TTC549 (cell line): Measurements from ENCODE around the gene MYO18A.
"Not testable (repeated sequence)": the region's sequence is repeated elsewhere in the genome, so short reads cannot be mapped to it uniquely, and the experiment has no call there.

Experiments used
- FAIRE-seq: peaks from 2 replicates; lab custom pipeline; 2012; peaks lifted over from hg19 to GRCh38; lab: Jason Lieb, UNC

MYO18A gene

DNA sequence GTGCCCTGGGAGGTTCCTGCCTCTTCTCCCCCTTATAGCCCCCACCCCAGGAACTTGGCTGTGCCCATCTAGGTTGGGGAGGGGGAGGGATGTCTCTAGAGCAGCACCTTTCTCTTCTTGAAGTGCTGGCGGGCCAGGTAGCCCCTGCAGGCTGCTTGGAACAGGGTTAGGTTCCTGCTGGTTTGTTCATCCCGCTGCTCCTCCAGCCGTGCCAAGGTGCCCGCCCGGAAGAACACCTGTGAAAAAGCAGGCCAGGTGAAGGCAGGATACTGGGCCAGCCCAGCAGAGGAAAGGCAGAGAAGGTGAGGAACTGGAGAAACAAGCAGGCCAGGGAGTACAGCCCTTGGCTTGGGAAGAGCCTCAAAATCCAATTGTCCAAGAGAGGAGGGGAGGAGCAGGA is 80.7 kb downstream of the MYO18A start:
- FAIRE-seq, result no peak

DNA sequence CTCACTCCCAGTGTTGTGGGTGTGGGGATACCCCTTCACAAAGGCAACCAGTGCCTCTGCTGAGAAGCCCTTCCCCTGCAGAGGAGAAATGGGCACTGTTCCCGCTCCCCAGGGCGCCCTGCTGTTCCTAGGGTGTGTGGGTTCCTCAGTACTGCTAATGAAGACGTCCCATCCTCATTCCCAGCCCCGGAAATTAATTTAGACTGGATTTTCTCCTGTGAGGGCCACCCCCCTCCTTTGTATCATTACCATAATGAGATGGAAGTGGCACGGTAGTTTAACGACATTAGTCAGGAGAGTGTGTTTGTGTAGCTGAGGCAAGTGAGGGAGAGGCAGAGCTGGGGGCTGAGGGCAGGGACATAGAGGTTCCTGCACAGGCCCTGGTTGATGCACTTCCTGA is 84.1 kb downstream of the MYO18A start:
- no peak for FAIRE-seq

DNA sequence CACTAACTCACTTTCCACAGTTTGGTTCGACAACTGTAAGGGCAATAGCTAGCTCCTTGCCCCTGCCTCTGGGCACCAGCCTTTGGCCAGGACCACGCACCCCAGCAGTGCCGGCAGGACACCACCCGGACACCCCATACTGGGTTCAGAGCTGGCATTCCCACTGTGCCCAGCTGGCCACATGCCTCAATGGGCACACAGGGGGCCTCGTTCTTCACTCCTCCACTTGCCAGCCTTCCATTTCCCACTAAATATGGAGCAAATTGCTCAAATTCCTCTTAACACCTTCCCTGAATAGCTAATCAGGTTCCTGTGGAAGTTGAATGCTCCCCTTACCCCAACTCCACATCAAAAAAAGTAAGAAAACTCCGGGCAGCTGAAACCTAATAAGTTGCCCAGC is 84.8 kb downstream of the MYO18A start:
- FAIRE-seq, result no peak

DNA sequence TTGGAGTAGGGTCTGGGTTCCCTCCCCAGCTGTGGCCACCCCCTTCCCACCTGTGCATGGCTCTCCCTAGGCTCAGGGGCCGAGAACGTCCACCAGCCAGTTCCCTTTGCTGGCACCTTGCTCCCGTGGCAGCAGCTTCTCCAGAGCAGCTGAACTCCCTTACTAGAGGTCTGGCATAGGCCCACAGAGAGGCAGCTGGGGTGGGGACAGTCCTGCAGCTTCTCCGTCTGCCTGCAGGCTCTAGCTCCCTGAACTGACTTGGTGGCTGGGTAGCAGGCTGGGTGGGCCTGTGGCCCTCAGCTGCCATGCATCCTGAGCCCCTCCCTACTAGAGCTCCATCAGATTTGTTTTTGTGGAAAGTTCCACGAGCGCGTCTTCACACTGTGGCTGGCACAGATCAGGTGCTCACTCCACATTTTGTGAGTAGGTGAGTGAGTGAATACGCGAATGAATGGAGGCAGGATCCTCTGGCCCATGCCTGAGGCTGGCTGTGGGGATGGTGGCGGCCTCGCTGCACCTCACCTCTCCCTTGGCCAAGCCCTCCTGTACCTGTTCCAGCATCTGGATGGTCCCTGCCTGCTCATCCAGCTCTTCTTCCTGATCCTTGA is 86.0 kb downstream of the MYO18A start:
- FAIRE-seq, result no peak

DNA sequence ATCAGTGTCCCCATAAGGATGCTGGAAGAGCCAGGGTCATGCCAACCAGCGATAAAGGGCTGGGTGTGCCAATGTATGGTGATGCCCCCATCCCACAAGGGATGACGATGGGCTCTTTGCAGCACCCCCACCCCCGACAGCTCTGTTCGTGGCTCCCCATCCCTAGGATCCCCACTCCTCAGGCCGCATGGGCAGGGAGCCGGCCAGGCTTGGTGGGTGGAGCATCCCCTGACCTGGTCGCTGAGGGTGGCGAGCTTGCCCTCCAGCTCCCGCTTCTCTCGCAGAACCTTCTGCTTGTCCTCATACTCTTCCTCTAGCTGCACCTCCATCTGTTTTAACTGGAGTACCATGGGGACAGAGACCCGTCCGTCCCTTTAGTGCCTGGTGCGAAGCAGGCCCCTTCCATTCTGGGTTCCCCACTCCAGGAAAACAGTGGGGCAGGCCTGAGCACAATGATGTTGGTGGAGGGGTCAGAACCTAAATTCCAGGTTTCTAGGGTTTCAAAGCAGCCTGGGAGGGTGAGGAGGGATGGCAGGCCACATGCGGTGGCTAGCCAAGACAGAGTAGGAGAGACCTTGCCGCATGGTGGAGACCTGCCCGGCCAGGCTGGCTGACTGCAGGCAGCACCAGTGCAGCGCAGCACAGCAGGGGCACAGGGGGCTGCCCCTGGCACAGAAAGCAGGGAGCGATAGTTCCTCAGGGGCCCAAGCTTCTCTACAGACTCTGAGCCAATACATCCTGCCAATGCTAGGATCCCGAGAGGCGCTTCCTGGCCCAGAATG is 86.9 kb downstream of the MYO18A start:
- FAIRE-seq, result no peak

DNA sequence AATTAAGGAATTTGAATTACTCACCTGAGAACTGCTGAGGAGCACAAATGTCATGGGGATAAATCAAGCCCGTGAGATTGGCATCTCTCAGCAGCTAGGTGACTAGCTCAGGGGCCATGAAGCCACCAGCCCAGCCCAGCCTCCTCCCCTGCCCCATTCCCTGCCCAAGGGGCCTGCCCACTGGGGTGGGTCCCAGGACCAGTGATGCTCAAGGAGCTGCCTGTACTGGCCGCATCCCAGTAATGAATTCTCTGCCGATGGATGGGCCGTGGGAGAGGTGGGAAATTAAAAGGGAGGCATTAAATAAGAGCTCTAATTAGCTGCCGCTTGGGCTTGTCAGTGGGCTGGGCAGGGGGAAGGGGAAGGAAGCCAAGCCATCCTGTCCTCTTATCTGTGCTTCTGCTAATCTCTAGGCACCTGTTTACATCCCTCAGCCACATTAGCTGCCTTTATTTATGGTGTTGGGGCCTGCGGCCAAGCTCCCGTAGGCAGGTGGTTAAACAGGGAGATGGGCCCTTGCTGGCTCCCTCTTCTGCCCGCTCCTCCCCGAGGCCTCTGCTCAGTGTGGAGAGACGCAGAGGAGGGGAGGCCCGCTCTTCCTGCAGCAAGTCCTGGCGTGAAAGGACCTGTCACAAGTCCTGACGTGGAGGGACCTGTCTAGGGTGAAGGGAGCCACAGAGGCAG is 88.5 kb downstream of the MYO18A start:
- no peak for FAIRE-seq

DNA sequence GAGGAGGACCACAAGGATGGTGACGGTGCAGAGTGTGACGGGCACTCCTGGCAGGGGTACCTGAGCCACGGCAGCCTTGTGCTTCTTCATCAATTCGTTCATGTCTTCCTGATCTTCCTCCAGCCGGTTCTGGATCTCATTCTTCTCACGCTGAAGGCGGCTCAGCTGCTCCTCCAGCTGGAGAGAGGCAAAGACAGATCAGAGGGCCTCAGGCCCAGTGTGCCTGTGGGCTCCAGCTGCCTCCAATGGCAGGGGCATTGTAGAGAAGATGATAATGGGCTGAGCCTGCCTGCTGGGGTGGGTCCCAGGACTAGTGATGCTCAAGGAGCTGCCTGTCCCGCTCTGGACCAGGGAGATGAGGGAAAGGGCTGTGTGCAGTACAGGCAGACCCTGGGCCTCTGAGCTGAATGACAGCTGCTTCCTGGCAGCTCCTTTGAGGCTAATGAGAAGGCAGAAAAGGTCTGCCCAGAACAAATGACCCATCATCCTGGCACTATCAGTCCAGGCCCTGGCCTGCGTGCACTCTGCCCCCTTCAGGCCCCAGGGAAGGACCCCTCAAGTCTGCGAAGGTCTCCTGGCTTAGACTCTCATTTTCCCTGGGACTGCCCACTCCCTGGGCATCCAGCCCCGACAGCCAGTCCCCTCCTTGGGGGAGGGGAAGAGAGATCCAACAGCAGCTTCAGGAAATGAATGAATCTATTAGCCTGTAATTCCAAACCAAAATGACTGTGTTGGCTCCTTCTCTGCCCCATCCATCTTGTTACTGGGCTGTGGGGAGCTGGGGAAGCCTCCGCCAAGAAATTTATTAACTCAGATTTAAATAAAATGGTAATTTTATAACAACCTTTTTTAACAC is 89.2 kb downstream of the MYO18A start:
- FAIRE-seq, result no peak

DNA sequence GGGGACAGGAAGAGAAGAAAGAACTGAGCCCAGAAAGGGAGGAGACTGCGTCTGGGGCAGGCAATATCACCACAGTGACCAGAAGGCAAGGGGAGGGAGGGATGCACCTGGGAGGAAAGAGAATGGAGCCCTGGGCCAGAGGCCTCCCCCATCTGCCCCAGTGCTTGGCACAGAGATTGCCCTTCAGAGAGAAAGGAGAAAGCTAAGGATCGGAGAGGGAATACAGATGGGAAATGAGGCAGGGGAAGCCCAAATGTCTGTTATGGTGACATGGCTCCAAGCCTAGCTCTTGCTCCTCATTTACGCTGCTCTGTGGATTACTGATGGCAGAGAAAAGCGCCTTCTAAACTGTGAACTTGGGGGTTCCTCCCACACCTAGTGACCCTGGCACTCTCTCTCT is 90.1 kb downstream of the MYO18A start:
- no peak for FAIRE-seq

DNA sequence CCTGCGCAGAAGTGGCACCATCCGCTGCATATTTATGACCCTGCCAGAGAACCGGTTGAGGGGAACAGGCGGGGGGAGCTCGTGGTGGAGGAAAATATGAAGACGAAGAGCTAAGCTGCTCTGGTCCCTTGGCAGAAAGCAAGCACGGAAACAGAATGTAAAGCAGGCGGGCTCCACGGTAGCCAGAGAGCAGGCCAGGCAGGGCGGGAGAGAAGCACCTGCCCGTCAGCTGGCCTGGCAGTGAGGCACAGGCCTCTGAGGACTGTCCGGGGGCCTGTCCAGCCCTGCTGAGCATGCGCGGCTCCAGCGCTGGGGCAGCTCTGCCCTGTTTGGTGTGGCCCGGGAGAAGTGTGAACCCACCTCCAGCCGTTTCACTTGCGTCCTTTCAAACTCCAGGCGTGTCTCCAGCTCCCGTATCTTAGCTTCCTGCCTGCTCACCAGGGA is 90.6 kb downstream of the MYO18A start:
- FAIRE-seq, result no peak

DNA sequence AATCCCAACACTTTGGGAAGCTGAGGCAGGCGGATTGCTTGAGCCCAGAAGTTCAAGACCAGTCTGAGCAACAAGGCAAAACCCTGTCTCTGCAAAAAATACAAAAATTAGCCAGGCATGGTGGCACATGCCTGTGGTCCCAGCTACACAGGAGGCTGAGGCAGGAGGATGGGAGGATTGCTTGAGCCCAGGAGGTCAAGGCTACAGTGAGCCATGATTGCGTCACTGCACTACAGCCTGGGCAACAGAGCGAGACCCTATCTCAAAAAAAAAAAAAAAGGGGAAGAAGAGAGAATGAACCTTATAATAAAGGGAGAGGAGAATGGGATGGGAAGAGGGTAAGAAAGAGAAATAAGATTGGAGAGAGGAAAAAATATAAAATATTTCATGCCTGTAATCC is 91.4 kb downstream of the MYO18A start:
- not testable (repeated sequence) for FAIRE-seq

DNA sequence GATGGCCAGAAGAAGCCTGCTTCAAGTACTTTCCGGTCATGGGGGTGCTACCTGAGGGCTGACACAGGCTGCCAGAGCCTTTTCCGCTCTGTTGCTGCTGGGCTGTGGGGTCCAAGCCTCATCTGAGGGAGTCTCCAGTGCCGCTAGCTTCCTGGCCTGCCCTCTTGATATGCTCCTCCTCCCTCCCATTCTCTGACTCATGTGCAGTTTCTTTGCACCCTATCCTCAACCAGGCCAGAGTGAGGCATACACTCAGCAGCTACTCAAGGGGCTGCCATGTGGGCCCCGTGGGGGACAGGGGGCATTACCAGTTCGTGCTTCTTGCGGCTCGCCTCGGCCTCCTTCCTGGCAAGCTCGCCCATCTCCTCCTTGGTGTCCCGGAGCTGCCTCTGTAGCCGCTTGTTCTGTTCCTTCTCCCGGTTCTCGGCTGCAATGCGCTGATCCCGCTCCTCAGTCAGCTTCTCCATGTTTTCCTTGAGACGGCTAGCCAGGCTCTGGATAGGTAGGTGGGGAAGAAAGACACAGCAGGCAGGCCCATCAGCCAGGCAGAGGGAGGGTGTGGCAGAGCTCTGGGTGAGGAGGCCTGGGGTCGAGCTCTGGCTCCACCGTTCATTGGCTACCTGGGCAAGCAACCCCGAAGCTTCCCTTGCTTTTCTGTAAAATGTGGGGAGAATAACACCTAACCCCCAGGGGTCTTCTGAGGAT is 93.4 kb downstream of the MYO18A start:
- no peak for FAIRE-seq

DNA sequence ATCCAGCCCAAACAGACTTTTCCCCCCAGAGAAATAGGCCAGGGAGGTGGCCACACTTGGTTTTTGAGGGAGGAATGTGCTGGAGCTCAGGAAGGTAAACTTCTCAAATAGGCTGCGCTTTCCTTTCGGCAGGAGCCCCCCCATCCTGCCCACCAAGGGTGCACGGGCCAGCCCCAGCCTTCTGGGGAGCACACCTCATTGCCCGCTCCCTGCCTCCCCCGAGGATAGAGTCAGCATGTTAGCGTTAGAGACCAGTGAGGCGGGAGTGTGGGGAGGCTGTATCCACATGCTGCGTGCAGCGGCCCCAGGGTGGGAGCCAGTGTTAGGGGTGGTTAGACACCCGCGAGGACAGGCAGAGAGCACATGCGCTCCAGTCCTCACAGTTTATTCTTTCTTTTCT is 95.0 kb downstream of the MYO18A start:
- FAIRE-seq, result no peak

DNA sequence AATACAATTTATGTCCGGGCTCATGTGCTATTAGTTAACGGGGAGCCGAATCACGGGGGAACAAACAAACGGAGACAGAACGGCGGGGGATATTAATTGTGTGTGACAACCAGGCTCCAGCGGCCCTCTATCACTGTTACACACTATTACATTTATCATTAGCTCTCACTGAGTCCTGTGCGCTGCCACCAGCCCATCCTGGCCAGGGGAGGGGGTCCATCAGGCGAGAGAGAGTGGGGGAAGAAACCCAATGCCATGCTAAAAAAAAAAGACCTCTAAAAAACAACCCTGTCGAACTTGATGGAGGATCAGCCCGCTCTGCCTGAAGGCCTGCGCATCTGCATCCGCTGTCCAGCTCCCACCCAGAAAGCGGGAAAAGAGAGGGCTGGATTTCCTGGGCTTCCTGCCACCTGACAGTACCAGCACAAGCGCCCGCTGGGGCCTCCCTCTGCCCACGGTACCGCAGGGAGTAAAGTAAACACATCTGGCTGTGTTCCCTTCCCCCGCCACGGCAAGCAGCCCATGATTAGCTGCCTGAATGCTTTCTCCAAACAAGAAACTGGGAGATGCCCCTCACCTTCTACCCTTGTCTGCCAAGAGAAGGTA is 95.6 kb downstream of the MYO18A start:
- FAIRE-seq, result no peak

DNA sequence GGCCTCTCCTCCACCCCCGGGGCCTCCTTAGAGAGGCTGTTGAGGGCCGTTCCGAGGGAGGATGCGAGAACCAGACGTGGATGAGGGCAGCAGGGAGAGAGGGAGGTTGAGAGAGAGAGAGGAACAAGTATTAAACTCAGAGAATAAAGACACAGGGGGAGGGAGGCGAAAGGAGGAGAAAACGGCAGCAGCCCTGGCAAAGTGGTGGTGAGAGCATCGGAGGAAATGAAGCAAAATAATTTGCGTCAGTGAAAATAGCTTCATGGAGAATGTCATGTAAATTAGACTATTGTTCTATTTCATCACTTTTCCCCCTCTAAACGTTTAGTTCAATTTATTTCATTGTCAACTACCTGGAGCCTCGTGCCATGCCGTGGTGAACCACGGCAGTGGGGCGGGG is 99.2 kb downstream of the MYO18A start:
- no peak for FAIRE-seq

DNA sequence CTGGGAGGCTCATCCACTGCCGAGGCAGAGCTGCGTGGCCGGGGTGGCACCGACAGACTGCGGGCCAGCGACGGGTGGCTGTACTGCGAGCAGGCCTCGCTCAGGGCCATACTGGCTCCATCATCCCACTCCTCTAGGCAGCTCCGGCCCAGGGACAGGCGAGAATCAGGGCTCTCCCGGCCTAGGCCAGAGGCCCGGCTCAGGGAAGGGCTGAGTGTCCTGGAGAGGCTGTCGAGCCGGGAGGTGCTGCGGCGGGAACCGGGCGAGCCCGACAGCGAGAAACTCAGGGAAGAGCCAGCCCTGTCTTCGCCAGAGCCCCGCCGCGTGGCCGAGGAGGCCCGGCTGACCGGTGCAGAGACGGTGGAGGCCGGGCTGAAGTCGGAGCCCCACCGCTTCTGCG is 99.9 kb downstream of the MYO18A start:
- no peak for FAIRE-seq

DNA sequence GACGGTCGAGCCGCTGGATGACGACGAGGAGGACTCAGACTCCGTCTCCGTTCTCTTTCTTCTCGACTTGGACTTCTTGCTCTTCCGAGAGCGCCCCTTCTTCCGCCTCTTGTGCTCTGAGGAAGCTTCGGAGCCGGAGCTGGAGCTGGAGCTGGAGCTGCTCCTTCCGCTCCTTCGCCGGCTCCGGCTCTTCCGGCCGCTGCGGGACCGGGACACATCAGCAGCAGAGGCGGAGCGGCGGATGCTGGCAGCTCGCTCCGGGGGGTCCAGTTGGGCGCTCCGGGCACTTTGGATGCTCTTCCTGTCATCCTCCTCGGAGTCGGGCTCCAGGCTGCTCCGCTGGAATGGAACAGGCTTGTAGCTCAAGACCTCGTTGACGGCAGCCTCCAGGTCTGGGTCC is 100.3 kb downstream of the MYO18A start:
- FAIRE-seq, result no peak

DNA sequence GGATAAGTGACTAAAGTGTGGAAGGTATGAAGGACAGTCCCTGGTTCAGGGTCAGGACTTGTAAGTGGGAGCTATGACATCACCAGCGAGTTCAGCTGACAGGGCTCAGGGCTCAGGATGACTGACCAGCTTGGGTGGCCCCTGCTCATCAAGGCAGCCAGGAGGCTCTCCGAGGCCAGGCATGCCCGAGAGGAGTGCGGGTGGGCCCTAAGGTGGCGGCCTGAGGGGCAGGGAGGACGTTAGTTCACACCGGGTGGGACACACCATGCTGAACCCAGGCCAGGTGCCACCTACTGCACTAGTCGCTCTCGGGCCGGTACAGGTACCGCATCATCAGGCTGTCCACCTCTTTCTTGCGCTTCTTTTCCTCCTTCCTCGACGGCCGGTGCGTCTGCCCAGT is 100.8 kb downstream of the MYO18A start:
- FAIRE-seq, result no peak

DNA sequence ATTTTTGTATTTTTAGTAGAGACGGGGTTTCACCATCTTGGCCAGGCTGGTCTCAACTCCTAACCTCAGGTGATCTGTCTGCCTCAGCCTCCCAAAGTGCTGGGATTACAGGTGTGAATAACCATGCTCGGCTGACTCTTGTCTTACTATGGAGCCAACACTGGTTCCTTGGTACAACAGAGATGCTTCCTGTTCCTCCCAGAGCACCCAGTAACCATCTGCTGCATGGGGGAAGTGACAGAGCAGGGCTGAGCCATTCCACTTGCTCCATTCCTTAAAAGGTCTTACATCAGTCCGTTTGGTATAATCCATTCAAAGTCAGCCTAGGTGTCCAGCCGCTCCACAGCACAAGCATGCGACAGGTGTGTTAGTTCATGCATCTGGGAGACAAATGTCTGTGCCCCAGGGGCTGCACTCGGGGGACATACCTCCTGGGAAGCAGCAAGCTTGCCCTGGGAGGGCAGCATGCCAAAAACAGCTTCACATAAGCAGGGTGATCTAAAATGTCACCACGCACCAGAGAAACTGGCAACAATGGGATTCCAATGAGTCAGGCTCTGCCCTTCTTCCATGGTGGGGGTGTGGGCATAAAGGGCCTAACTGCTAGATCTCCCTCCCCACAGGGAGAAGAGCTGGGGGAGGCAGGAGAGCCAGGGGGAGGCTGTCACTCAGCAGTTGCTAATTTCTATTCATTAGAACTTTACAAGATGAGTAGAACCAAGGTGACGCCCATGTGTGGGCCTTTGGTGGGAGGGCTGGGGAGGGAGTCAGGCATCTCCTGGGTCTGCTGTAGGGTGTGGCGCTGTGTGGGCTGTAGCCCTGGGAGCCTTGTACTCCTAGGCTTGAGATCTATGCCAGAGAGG is 101.8 kb downstream of the MYO18A start:
- no peak for FAIRE-seq

DNA sequence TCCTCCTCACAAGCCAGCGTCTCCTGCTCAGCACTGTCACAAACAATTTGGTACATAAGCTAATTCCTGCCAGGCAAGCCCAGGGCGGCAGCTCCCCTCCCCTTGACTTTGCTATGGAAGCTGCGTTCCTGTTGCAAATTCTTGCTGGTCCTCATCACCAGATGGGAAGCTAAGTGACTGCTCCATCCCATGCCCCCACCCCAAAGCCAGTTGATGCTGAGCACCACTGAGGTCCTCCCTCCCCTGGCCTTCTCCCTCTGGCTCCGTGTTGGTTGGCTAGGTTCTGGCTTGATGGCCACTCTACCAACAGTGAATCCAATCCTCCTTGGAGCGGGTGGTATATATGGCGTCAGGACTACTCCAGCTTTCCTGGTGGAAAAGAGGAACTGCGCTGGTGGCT is 102.9 kb downstream of the MYO18A start:
- FAIRE-seq, result no peak

DNA sequence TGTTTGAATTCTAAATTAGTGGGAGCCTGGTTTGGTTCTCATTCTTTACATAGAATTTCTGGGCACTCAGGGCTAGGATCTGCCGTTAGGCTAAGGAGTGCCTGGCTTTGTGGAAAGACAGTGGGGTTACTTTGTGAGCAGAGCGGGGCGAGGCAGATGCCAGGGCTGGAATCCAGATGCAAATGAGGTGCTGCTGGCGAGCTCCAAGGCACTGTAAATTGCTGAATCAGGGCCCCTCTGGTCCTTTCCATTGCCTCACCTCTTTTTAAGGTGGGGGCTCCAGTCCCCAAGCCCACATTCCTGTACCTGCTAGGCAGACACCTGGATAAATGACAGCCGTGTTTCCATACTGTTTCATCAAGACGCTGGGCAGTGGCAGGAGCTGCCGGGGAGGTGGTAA is 103.5 kb downstream of the MYO18A start:
- FAIRE-seq, result no peak

DNA sequence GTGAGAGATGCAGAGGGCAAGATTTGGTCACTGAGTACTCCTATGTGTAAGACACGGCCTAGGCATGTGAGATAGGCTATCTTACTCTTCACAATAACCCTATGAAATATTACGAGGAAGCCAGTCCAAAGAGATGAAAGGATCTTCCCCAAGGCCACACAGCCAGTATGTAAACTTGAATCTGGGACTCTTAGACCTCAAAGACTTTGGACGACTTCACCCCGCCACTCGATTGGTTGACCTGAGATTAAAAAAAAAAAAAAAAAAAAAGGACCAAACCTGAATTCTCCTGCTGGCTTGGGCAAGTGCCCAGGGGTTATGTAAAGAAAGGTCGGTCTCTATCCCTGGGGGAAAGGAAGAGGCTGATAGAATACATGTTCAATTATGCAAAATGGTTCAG is 104.1 kb downstream of the MYO18A start:
- FAIRE-seq, result no peak
